ENCODE data around the gene SRI.
"Not testable (repeated sequence)": the region's sequence is repeated elsewhere in the genome, so short reads cannot be mapped to it uniquely, and the experiment has no call there.

SRI gene, protein sequence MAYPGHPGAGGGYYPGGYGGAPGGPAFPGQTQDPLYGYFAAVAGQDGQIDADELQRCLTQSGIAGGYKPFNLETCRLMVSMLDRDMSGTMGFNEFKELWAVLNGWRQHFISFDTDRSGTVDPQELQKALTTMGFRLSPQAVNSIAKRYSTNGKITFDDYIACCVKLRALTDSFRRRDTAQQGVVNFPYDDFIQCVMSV

DNA sequence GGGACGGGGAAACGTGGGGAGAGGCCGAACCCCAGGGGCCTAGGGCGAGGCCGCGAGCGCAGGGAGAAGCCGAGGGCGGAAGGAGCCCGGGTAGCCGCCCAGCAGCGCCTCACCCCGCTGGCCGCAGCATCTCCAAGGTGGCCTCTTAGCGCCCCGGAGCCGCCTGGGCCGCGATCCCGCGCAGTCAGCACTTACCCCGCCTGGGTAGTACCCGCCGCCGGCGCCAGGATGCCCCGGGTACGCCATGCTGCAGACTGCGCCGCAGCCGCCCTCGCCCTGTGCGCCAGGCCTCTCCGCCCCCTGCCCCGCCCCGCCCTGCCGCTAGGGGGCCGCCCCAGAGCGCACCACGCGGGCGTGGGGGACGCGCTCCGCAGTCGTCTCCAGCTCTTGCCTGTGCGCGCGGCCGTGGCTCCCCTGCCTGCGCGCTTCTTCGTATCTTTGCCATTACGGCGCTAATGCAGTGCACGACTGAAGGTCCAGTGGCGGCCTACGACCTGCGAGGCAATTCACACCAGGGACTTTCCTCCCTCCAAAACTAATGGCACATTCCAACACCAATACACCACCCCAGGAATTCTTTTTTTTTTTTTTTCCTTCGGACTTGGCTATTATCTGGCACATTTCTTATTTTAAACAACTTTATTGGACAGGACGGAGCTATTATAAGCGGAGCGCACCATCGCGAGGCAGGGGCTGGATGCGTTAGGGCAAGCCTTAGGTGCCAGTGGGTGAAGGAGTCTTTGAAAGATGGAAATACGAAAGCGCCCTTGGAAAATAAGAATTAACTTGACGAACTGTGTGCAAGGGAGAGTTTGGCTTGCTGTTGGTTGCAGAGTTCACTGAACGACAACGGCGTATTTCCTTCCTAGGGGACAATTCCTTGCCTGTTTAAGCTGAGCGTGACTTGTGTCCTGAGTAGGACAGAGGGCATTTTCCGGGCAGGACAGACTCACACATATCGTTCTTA, at the start of gene SRI:
TSS of gene SRI (minus strand) at position 258 of the 967 bp plus-strand sequence. CDS start at position 246, 12 bp downstream.
- DNase-seq (ENCODE audit: low read depth) = peak; percentile 48
- peak within 1 kb of the TSS; percentile 96 for H3K4me3 ChIP-seq (ENCODE audit: low read depth, low read length)

DNA sequence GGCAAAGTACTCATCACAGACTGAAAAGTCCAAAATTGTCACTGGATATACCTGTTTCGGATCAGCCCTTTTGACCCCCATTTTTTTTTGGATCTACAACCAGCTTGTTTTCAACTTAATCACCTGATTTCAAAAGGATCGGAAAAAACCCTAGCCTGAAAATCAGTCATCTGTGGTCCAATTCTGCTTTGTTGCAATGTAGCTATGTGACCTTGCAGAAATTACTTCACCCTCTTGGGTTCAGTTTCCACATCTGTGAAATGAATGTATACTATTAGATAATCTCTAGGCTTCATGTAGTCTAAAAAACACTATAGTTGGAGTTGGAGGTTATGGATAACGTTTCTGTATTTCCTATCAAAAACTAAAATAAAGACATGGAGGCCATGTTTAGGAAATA, 49.7 kb upstream of the SRI start:
- no peak overlapping the region for H3K4me3 ChIP-seq (ENCODE audit: low read depth, low read length)
- DNase-seq (ENCODE audit: low read depth) = no peak

DNA sequence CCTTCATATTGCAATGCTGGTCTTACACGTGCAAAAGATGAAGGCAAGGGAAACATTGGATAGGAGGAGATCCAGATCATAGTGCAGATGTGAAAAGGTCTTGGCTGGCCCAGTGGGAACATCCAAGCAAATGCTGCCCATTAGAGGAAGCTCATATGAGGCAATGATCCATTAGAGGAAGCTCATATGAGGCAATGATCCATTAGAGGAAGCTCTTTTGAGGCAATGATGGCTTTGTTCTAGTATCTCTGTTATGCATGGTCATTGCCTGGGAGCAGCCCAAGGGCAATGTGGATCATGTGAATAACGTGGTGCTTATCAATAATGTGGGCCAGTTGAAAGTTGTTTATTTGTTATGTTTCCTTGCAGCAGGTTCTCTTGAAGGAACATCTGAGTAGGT, 49.0 kb upstream of the SRI start:
- no peak for DNase-seq (ENCODE audit: low read depth)
- H3K4me3 ChIP-seq (ENCODE audit: low read depth, low read length) = no peak overlapping the region

DNA sequence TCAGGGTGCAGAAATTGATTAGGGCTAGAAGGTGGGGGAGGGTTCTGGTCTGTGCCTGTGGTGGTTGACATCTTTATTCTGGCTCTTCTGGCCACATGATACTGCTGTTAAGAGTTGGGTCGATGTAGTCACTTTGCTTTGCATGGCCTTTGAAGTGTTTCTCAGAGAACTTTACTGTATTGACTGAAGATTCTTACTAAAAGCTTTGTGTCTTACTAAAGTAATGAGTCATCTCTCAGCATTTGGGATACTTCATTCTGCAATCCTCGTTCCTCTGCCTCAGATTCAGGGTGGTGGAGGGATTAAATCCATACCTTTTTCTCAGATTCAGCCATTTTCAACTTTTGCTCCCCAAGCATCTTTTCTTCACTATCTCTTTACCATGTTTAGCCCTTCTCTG, 48.2 kb upstream of the SRI start:
- H3K4me3 ChIP-seq (ENCODE audit: low read depth, low read length) = no peak overlapping the region
- no peak for DNase-seq (ENCODE audit: low read depth)

DNA sequence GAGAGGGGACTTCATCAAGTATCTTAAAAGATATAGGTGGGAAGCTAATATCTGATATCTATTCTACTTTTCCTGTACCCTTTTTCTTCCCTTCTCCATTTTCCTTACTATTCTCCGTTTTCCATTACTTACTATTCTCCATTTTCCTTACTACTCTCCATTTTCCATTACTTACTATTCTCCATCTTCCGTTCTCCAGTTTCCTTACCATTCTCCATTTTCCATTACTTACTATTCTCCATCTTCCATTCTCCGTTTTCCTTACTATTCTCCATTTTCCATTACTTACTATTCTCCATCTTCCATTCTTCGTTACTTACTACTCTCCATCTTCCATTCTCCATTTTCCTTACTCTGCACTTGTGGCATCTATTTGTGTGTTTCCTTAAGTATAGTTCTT, 47.6 kb upstream of the SRI start:
- H3K4me3 ChIP-seq (ENCODE audit: low read depth, low read length) = no peak overlapping the region
- no peak for DNase-seq (ENCODE audit: low read depth)

GRCh38 chr7:88264987-88265386, 45.1 kb upstream of the SRI start:
- not testable (repeated sequence) for DNase-seq (ENCODE audit: low read depth); H3K4me3 ChIP-seq (ENCODE audit: low read depth, low read length)

DNA sequence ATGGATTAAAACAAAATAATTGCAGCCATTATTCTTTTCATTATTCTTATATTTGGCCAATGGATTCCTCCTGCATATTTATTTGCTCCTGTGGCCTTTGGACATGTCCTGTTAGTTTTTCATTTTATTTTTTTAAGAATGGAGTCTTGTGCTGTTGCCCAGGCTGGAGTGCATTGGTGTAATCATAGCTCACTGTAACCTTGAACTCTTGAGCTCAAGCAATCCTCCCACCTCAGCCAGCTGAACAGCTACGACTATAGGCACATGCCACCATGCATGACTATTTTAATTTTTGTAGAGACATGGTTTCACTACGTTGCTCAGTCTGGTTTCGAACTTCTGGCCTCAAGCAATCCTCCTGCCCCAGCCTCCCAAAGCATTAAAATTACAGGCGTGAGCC, 42.7 kb upstream of the SRI start:
- no peak for DNase-seq (ENCODE audit: low read depth)
- no peak overlapping the region for H3K4me3 ChIP-seq (ENCODE audit: low read depth, low read length)

GRCh38 chr7:88260719-88261118, 40.9 kb upstream of the SRI start:
- no peak for DNase-seq (ENCODE audit: low read depth)
- H3K4me3 ChIP-seq (ENCODE audit: low read depth, low read length) = no peak overlapping the region

GRCh38 chr7:88259656-88260380, 40.0 kb upstream of the SRI start:
- H3K4me3 ChIP-seq (ENCODE audit: low read depth, low read length) = no peak overlapping the region
- DNase-seq (ENCODE audit: low read depth) = no peak

- DNase-seq (ENCODE audit: low read depth); H3K4me3 ChIP-seq (ENCODE audit: low read depth, low read length): not testable (repeated sequence)
Measured at GRCh38 chr7:88258296-88258695, 38.5 kb upstream of the SRI start.

GRCh38 chr7:88256906-88257305, 37.1 kb upstream of the SRI start:
- no peak overlapping the region for H3K4me3 ChIP-seq (ENCODE audit: low read depth, low read length)
- no peak for DNase-seq (ENCODE audit: low read depth)

DNA sequence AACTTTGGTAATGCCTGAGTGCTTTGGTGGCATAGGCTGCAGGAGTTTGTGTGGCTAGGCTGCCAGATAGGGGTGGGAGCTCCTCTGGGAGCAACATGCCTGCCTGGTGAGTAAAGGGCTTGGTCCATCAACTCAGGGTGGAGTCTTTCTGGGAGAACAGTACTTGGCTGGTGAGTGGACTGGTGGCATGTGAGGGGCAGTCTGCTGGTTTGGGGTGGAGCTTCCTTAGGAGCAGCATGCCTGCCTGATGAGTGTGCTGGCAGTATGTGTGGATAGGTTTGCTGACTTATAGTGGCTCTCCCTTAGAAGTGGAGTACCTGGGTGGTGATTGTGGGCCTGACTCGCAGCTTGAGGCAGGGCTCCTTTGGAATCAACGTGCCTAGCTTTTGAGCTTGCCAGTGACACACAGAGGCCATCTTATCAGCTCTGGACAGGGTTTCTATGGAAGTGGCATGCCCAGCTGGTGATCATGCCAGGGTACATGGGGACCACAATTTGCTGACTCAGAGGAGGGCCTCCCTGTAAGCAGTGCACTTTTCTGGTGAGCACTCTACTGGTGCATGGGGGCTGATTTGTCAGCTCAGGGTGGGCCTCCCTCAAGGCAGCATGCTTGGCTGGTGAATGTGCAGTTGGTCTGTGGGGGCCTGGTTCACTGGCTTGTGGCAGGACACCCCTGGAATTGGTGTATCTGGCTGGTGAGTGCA, 35.0 kb upstream of the SRI start:
- no peak for DNase-seq (ENCODE audit: low read depth)
- no peak overlapping the region for H3K4me3 ChIP-seq (ENCODE audit: low read depth, low read length)

- no peak for DNase-seq (ENCODE audit: low read depth)
- H3K4me3 ChIP-seq (ENCODE audit: low read depth, low read length) = no peak overlapping the region
Measured at GRCh38 chr7:88253640-88254039, 33.8 kb upstream of the SRI start.

GRCh38 chr7:88244258-88244657, 24.4 kb upstream of the SRI start:
- no peak for DNase-seq (ENCODE audit: low read depth)

GRCh38 chr7:88243345-88243909, 23.6 kb upstream of the SRI start:
- no peak overlapping the region for H3K4me3 ChIP-seq (ENCODE audit: low read depth, low read length)
- no peak for DNase-seq (ENCODE audit: low read depth)

More at GRCh38 chr7:88244258-88244657, 24.4 kb upstream of the SRI start:
- no peak overlapping the region for H3K4me3 ChIP-seq (ENCODE audit: low read depth, low read length)

DNA sequence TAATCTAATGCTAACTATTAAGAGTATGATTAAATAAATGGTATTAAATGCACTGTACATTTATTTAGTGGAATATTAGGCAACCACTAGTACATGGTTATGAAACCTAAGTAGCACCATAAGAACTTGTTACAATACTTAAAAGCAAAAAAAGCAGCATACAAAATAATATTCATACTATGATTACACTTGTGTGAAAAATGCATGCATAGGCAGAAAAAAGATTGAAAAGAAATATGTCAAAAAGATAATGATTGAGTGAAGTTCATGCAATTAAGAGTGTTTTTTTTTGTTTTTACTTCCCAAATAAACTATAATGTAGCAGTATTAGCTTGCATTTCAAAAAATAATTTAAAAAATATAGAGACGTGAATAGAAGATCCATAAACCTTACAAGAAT, 20.0 kb upstream of the SRI start:
- no peak for DNase-seq (ENCODE audit: low read depth)
- H3K4me3 ChIP-seq (ENCODE audit: low read depth, low read length) = no peak overlapping the region

DNA sequence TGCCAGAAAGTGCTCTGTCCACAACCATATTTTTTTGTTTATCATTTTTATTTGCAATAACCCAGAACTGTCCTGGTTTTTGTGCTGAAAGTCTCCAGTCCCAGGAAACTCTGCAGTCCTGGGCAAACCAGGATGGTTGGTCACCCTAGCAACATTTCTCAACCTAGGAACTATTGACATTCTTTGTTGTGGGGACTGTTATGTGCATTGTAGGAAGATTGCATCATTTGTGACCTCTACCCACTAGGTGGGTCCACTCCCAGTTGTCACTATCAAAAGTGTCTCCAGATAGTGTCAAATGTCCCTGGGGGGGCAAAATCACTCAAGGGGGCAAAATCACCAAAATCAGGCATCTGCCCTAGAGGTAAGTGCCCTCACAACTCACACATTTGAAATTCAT, 14.0 kb upstream of the SRI start:
- no peak for DNase-seq (ENCODE audit: low read depth)
- no peak overlapping the region for H3K4me3 ChIP-seq (ENCODE audit: low read depth, low read length)

DNA sequence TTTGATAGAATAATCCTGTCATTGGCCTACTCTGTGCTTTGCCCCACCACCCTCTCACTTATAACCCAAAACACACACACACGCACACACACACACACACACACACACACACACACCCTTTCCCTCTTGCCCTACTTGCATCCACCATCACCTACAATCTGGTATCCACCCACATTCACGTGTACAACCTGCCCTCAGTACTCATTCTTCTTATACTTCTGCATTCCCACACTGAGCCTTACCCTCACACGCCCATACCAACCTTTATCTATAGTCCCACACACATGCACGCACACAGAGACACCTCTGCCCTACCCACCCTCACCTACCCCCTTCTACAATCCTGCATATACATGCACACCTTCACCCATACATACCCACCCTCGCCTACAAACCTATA, 10.8 kb upstream of the SRI start:
- DNase-seq (ENCODE audit: low read depth) = no peak
- no peak overlapping the region for H3K4me3 ChIP-seq (ENCODE audit: low read depth, low read length)

DNA sequence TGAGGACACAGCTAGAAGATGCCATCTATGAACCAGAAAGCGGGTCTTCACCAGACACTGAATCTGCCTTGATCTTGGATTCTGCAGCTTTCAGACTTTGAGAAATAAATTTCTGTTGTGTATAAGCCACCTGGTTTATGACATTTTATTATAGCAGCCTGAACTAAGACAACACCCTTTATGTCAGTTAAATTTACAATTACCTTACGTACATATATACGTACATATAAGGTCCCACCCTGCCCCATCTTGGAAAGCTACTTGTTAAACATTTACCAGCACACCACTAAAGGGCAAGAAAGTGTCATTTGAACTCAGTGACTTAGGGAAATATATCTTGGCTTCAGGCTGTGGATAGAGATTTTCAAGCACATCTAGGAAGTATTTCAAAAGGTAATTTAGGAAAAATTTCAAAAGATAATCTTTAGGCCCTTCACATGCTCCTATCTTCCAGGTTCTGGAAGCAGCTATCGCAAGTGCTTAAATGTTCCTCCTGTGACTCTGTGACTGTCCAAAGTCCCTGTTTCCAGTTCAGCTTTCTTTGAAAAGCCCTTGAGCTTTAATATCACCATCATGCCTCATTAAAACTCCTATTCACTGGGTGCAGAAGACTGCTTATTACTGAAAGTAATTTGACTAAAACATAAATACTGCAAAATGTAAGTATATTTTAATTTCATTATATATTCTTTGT, 9.6 kb upstream of the SRI start:
- no peak overlapping the region for H3K4me3 ChIP-seq (ENCODE audit: low read depth, low read length)
- DNase-seq (ENCODE audit: low read depth) = no peak

Measured in skeletal muscle cell (primary cell).